Body of pancreas (tissue), 4 donors: ENCODE results near the gene COLEC11. TPM values are rescaled to one million over a fixed set of nuclear protein-coding genes. Genes with fewer than 3 reads are reported as not detected.
"Not testable (repeated sequence)": the region's sequence is repeated elsewhere in the genome, so short reads cannot be mapped to it uniquely, and the experiment has no call there.

ENCODE experiments used
- ATAC-seq: fragments of 150-250 bp; one replicate; pipeline ENCODE4 v1.9.1; 2016
- DNase-seq, 4 donors: peaks; one replicate each; pipeline ENCODE4 v3.0.0-alpha.2; 2019
- H3K27ac ChIP-seq, 4 donors: fragments of 200-600 bp; sonication (generic); 1 replicate in 3 of 4; 2 replicates in 1 of 4; pipeline versions ENCODE4 v1.5.1 to v1.6.1; 2016 to 2019; ENCODE audit warnings: mild to moderate bottlenecking in 1 of 4, mixed read lengths in 1 of 4, moderate library complexity in 1 of 4
- H3K27me3 ChIP-seq, 2 donors: fragments of 200-600 bp; sonication (generic); one replicate each; pipeline ENCODE4 v1.6.0; 2016; ENCODE audit warnings: mild to moderate bottlenecking in 1 of 2
- H3K36me3 ChIP-seq, 2 donors: fragments of 200-600 bp; sonication (generic); replicated peaks in 1 of 2; 2 replicates each; pipeline ENCODE4 v1.5.1; 2016; ENCODE audit warnings: low read depth in 2 of 2; ENCODE audit not compliant: insufficient read depth in 1 of 2
- H3K4me1 ChIP-seq: fragments of 200-600 bp; sonication (generic); one replicate; pipeline ENCODE4 v1.6.0; 2016
- H3K4me3 ChIP-seq, 2 donors: fragments of 200-600 bp; sonication (generic); 1 replicate in 1 of 2; 2 replicates in 1 of 2; pipeline ENCODE4 v1.5.1; 2016 to 2019
- H3K9me3 ChIP-seq, 3 donors: fragments of 200-600 bp; sonication (generic); 1 replicate in 2 of 3; 2 replicates in 1 of 3; pipeline ENCODE4 v1.5.1; 2016
- POLR2A ChIP-seq, 3 donors: fragments of 450-650 bp; IDR thresholded peaks; one replicate each; pipeline ENCODE4 v1.6.1; 2016; ENCODE audit warnings: antibody characterized with exemption in 3 of 3, mild to moderate bottlenecking in 2 of 3
- WGBS, 2 donors: methylation state at CpG; one replicate each; pipeline ENCODE4 v1.1.5; 2017; 5-methylcytosine and 5-hydroxymethylcytosine counted together
- intact Hi-C: fragments of 100-400 bp; cut with DNase I; formaldehyde crosslinking; loops from one replicate; pipeline ENCODE4 v1.15.1; 2023
- total RNA-seq, 2 donors: library from RNA; depleted of rRNA; stranded (reverse); fragments of >200 nt; gene quantifications; one replicate each; pipeline ENCODE4 v1.1.0, GENCODE V29; 2016
- TF ChIP-seq, protein P1 (sequence below), 7 experiments: fragments of 450-650 bp in 4 of 7; fragments of 200-600 bp in 3 of 7; sonication (generic) in 3 of 7; IDR thresholded peaks; one replicate each; pipeline ENCODE4 v1.5.1; 2016 to 2019; ENCODE audit warnings: antibody characterized with exemption in 7 of 7

The COLEC11 gene
- total RNA-seq, 2 donors from 2014 or later: 11.5 to 15.3 TPM

DNA sequence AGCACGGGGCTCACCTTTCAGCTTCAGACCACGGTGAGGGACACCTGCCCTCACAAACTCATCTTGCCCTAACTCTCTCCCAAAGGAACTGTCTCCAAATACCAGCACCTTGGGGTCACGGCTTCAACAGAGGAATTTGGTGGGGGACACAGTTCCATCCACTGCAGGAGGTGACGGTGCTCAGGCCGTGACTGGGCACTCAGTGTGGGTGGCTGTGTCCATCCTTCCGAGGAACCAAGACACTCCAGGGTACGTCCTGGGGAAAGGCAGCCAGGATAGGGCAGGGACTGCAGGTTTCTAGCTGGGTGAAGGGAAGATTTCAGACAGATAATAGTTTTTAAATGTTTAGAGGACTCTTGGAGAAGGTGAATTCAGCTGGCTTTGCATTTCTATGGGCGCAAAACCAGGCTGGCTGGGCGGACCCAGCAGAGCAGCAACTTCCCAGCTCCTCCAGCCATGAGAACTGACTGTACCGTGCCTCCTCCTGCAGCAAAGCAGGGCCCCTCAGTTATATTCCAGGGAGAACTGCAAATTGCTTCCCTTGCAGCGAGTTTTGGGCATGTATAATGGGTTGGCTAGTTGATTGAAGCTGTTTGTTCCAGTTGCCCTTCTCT lies 39.2 kb downstream of the COLEC11 start:
- Histone ChIP-seq H3K27me3 (no peaks in the 10 kb centered on the region), H3K27ac (no peak overlapping the region), H3K9me3 (no peaks in the 10 kb centered on the region), H3K4me3 (no peak overlapping the region), H3K36me3 (no peaks in the 10 kb centered on the region), H3K4me1 (no peaks in the 10 kb centered on the region)
- TF ChIP-seq POLR2A (IDR thresholded peaks at IDR 0.05): no peak
- TF ChIP-seq, protein P1, sequence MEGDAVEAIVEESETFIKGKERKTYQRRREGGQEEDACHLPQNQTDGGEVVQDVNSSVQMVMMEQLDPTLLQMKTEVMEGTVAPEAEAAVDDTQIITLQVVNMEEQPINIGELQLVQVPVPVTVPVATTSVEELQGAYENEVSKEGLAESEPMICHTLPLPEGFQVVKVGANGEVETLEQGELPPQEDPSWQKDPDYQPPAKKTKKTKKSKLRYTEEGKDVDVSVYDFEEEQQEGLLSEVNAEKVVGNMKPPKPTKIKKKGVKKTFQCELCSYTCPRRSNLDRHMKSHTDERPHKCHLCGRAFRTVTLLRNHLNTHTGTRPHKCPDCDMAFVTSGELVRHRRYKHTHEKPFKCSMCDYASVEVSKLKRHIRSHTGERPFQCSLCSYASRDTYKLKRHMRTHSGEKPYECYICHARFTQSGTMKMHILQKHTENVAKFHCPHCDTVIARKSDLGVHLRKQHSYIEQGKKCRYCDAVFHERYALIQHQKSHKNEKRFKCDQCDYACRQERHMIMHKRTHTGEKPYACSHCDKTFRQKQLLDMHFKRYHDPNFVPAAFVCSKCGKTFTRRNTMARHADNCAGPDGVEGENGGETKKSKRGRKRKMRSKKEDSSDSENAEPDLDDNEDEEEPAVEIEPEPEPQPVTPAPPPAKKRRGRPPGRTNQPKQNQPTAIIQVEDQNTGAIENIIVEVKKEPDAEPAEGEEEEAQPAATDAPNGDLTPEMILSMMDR (IDR thresholded peaks at IDR 0.05): no peak
- DNase-seq: peak in 1 of 4 donors; percentile 6
- WGBS, 2 donors: 72 to 75% methylated on average over 11 of the region's 11 CpGs
- no peak for ATAC-seq
- intact Hi-C loops: no loop called here

DNA sequence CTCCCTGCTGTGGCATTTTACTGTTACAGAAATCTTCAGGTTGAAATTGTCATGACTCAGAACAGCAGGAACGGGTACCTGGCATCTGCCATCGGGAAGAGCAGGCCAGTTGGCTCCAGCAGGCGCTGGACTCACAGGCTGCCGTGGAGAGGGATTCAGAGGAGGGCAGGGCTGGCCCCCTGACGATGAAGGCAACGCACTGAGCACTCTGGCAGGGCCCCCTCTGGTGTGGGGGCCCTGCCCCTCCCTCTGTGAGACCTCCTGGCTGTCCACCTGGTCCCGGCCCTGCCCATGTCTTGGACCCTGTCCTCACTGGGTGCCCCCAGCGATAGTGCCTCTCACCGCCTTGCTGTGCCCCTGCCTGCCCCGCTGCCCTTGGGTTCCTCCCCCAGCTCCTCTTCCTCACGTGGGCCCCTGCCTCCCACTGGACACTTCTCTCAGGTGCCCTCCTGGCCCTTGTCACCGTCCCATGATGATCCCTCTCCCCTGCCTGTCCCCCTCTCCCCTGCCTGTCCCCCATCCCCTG lies 39.7 kb downstream of the COLEC11 start:
- intact Hi-C loops: no loop called here
- no peak for DNase-seq
- WGBS, 2 donors: 64 to 70% methylated on average over 9 to 12 of the region's 12 CpGs

DNA sequence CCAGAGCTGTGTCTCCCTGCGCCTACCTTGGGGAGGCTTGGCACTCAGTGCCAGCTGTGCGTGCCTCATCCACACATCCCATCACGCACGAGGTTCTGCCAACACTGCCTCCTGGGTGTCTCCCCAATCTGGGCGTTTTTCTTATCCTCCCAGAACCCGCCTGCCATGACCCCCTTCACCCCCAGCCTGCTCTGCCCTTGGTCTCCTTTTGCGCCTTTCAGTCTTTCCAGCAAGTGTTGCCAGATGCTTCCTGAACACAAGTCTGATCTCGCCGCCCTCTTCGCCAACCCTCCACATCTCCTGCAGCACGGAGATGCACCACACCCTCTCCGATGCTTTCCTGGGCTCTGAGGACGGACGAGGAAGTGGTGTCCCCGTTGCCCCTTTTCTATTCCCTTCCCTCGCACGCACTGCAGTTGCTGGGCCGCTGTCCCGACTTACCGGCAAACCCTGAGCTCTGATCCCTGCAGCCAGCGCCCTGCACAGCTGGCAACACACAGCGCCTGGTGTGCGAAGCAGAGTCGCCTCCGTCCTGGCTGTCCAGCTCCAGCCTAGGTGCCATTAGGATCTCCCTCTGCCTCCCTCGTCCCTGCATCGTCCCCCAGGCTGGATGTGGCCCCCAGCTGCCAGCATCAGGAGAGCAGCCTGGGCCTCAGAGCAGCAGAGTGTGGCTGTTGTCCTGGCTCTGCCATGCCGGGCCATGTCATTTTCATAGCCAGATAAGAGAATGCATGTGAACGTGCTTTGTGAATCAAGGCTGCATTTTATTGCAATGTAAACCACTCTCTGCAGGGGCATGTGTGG lies 40.5 kb downstream of the COLEC11 start:
- Histone ChIP-seq H3K4me3 (no peak overlapping the region), H3K4me1 (no peaks in the 10 kb centered on the region), H3K27ac (no peak overlapping the region), H3K9me3 (no peaks in the 10 kb centered on the region), H3K27me3 (no peaks in the 10 kb centered on the region), H3K36me3 (no peaks in the 10 kb centered on the region)
- ATAC-seq: no peak
- intact Hi-C loops: no loop called here
- TF ChIP-seq POLR2A (IDR thresholded peaks at IDR 0.05): no peak
- TF ChIP-seq, protein P1 (IDR thresholded peaks at IDR 0.05): no peak
- 60 to 64% methylated on average over 27 to 29 of the region's 29 CpGs for WGBS, 2 donors
- DNase-seq: peak in 1 of 4 donors; percentile 5

More for the DNA sequence above, 39.7 kb downstream of the COLEC11 start:
- Histone ChIP-seq H3K27ac (no peak overlapping the region), H3K4me3 (no peak overlapping the region), H3K27me3 (no peaks in the 10 kb centered on the region), H3K9me3 (no peaks in the 10 kb centered on the region), H3K4me1 (no peaks in the 10 kb centered on the region), H3K36me3 (no peaks in the 10 kb centered on the region)
- no peak for ATAC-seq
- TF ChIP-seq, protein P1 (IDR thresholded peaks at IDR 0.05): no peak
- TF ChIP-seq POLR2A (IDR thresholded peaks at IDR 0.05): no peak

DNA sequence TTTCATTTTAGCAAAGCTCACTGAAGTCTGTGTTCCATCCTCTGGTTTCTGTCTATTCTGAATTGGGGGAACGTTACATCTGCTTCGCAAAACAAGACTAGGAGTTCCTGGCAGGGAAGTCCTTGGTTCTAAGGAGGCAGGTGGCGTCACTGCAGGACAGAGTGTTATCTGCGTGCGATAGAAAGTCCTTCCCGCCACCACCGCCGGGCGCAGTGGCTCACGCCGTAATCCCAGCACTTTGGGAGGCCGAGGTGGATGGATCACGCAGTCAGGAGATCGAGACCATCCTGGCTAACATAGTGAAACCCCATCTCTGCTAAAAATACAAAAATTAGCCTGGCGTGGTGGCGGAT lies 41.0 kb downstream of the COLEC11 start:
- H3K4me3 ChIP-seq, H3K27ac ChIP-seq, H3K27me3 ChIP-seq, intact Hi-C loops, H3K36me3 ChIP-seq, ATAC-seq, H3K9me3 ChIP-seq, H3K4me1 ChIP-seq: not testable (repeated sequence)
- DNase-seq: peak in 1 of 4 donors; percentile 4
- 85% methylated on average over 13 to 16 of the region's 16 CpGs for WGBS, 2 donors

DNA sequence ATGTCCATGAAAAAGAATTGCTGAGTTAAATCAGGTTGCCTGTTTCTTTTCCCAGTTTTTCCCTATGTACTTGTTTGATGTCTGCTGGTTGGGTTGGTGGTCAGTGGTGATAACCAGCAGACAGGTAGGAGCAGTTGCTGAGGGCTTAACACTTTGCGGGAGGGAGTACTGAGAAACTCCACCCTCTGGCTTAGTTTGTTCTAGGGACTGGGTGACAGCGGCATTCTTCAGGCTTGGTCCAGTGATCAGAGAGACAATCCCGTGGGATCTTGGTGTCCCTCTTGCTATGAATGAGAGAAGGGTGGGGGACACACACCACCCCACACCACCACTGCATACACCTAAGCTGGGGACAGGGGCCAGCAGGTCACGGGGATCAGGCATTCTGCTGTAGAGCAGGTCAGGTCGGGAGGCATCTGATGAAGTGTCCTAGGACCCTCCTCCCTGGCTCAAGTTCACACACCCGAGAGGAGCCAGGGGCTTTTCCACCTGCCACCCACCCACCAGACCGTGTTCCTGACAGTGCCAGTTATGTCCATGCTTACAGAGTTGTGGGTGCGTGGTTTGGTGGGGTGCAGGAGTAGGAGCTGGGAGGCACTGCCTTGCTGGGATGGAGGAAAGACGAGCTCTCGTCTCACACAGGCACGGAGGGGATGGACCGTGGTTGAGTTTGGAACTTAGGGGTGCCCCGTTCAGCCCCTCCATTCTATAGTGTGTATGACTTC lies 41.8 kb downstream of the COLEC11 start:
- DNase-seq (no peak), ATAC-seq (no peak)
- no peaks in the 10 kb centered on the region for H3K9me3 ChIP-seq
- intact Hi-C loops: no loop called here
- H3K4me1 ChIP-seq: no peaks in the 10 kb centered on the region
- no peaks in the 10 kb centered on the region for H3K27me3 ChIP-seq
- TF ChIP-seq, protein P1 (IDR thresholded peaks at IDR 0.05): no peak
- no peak for TF ChIP-seq POLR2A (IDR thresholded peaks at IDR 0.05)
- H3K27ac ChIP-seq: no peak overlapping the region
- 53 to 60% methylated on average over 12 to 13 of the region's 13 CpGs for WGBS, 2 donors
- no peaks in the 10 kb centered on the region for H3K36me3 ChIP-seq
- H3K4me3 ChIP-seq: no peak overlapping the region
